H1 (cell line): Measurements from ENCODE around the gene TLK2. TPM values are rescaled to one million over a fixed set of nuclear protein-coding genes. Genes with fewer than 3 reads are reported as not detected.

ENCODE experiments used
- CTCF ChIA-PET: fragments of 300-600 bp; sonication (Branson Sonifier 250); formaldehyde crosslinking; loops from one replicate; lab custom pipeline; 2021; ENCODE audit not compliant: partially characterized antibody; lab: Charles Lee
- POLR2A ChIA-PET: fragments of 300-600 bp; sonication (Branson Sonifier 250); formaldehyde crosslinking; loops from one replicate; lab custom pipeline; 2021; ENCODE audit warnings: inconsistent platforms; ENCODE audit not compliant: partially characterized antibody; lab: Charles Lee
- DNase-seq, 2 experiments: peaks; one replicate each; pipeline versions ENCODE4 v3.0.0 to v3.0.0-alpha.2; 2010 to 2022; ENCODE audit warnings: low spot score in 2 of 2, low read depth in 1 of 2, mixed read lengths in 1 of 2
- FAIRE-seq: peaks from 2 replicates; lab custom pipeline; 2011; peaks lifted over from hg19 to GRCh38; lab: Jason Lieb, UNC
- H2AFZ ChIP-seq: 2 replicates; pipeline ENCODE4 v1.8.1; 2012; ENCODE audit warnings: low read length, inconsistent platforms
- H2AK5ac ChIP-seq: 2 replicates; pipeline ENCODE4 v1.6.1; 2013; ENCODE audit warnings: low read depth, low read length
- H2BK120ac ChIP-seq: replicated peaks from 2 replicates; pipeline ENCODE3; 2013; ENCODE audit warnings: low read depth, low read length, inconsistent platforms
- H2BK12ac ChIP-seq: 2 replicates; pipeline ENCODE4 v1.6.1; 2013; ENCODE audit warnings: low read depth, low read length
- H2BK15ac ChIP-seq: 2 replicates; pipeline ENCODE4 v1.6.1; 2013; ENCODE audit warnings: low read length
- H2BK20ac ChIP-seq: 2 replicates; pipeline ENCODE4 v1.6.1; 2013; ENCODE audit warnings: low read length
- H2BK5ac ChIP-seq: 2 replicates; pipeline ENCODE4 v1.6.1; 2013; ENCODE audit warnings: low read depth, low read length
- H3K14ac ChIP-seq: 2 replicates; pipeline ENCODE4 v1.6.1; 2013; ENCODE audit warnings: inconsistent platforms; ENCODE audit not compliant: insufficient read length
- H3K18ac ChIP-seq: 2 replicates; pipeline ENCODE4 v1.6.1; 2013; ENCODE audit warnings: low read length; ENCODE audit errors: extremely low read depth
- H3K23ac ChIP-seq: 2 replicates; pipeline ENCODE4 v1.6.1; 2013; ENCODE audit warnings: inconsistent platforms; ENCODE audit not compliant: insufficient read length
- H3K23me2 ChIP-seq: 2 replicates; pipeline ENCODE4 v1.6.1; 2013; ENCODE audit warnings: low read depth, low read length
- H3K27ac ChIP-seq: 2 replicates; pipeline ENCODE4 v1.6.1; 2011; ENCODE audit warnings: low read depth, low read length, inconsistent platforms
- H3K27me3 ChIP-seq, 4 experiments: replicated peaks in 1 of 4; 1 replicate in 1 of 4; 2 replicates in 3 of 4; pipeline versions ENCODE4 v1.6.1 to v1.8.1; 2011 to 2013; ENCODE audit warnings: low read length in 3 of 4, mild to moderate bottlenecking in 3 of 4, inconsistent platforms in 2 of 4, mixed read lengths in 2 of 4, moderate library complexity in 1 of 4; ENCODE audit not compliant: control insufficient read depth in 3 of 4, insufficient read depth in 3 of 4; ENCODE audit errors: extremely low read depth in 1 of 4
- H3K36me3 ChIP-seq, 4 experiments: 2 replicates each; pipeline versions ENCODE4 v1.6.1 to v1.8.1; 2011 to 2013; ENCODE audit warnings: mild to moderate bottlenecking in 4 of 4, low read length in 3 of 4, moderate library complexity in 2 of 4, control low read depth in 1 of 4, inconsistent platforms in 1 of 4; ENCODE audit not compliant: insufficient read depth in 4 of 4, control insufficient read depth in 2 of 4
- H3K4ac ChIP-seq: replicated peaks from 2 replicates; pipeline ENCODE3; 2013; ENCODE audit warnings: low read length, low read depth, mixed read lengths, inconsistent platforms; ENCODE audit not compliant: insufficient read length
- H3K4me1 ChIP-seq, 4 experiments: replicated peaks in 1 of 4; 1 replicate in 1 of 4; 2 replicates in 3 of 4; pipeline versions ENCODE4 v1.6.1 to v1.8.1; 2011 to 2013; ENCODE audit warnings: low read length in 3 of 4, inconsistent platforms in 2 of 4, mixed read lengths in 1 of 4; ENCODE audit not compliant: insufficient read depth in 4 of 4, control insufficient read depth in 3 of 4
- H3K4me2 ChIP-seq, 2 experiments: 2 replicates each; pipeline versions ENCODE4 v1.6.1 to v1.8.1; 2011 to 2013; ENCODE audit warnings: low read depth in 2 of 2, low read length in 2 of 2, control low read depth in 1 of 2, inconsistent platforms in 1 of 2, mild to moderate bottlenecking in 1 of 2; ENCODE audit not compliant: insufficient read depth in 1 of 2
- H3K4me3 ChIP-seq, 4 experiments: fragments of 200-600, 300-600 bp in 1 of 4; sonication (generic), shearing (Covaris generic), sonication (Bioruptor Twin) in 1 of 4; 2 replicates each; pipeline versions ENCODE4 v1.5.1 to v1.8.1; 2011 to 2016; ENCODE audit warnings: low read length in 4 of 4, low read depth in 3 of 4, control low read depth in 2 of 4, inconsistent platforms in 2 of 4, mild to moderate bottlenecking in 2 of 4, mixed read lengths in 1 of 4, moderate library complexity in 1 of 4; ENCODE audit not compliant: insufficient read depth in 2 of 4; ENCODE audit errors: extremely low read depth in 1 of 4
- H3K56ac ChIP-seq: replicated peaks from 2 replicates; pipeline ENCODE3; 2013; ENCODE audit warnings: low read depth, mild to moderate bottlenecking, mixed read lengths, low read length, inconsistent platforms; ENCODE audit not compliant: insufficient read length
- H3K79me1 ChIP-seq: 2 replicates; pipeline ENCODE4 v1.6.1; 2013; ENCODE audit warnings: low read depth, low read length, control low read depth
- H3K79me2 ChIP-seq, 2 experiments: 2 replicates each; pipeline versions ENCODE4 v1.6.1 to v1.8.1; 2012 to 2013; ENCODE audit warnings: low read length in 2 of 2, mild to moderate bottlenecking in 2 of 2, inconsistent platforms in 1 of 2; ENCODE audit not compliant: insufficient read depth in 2 of 2, control insufficient read depth in 1 of 2
- H3K9ac ChIP-seq, 4 experiments: replicated peaks in 1 of 4; 1 replicate in 1 of 4; 2 replicates in 3 of 4; pipeline versions ENCODE4 v1.6.1 to v1.8.1; 2011 to 2013; ENCODE audit warnings: low read depth in 3 of 4, low read length in 3 of 4, control low read depth in 2 of 4, mild to moderate bottlenecking in 2 of 4, moderate library complexity in 2 of 4, inconsistent platforms in 1 of 4; ENCODE audit errors: extremely low read depth in 1 of 4
- H3K9me3 ChIP-seq, 2 experiments: 2 replicates each; pipeline versions ENCODE4 v1.6.1 to v1.8.1; 2012 to 2013; ENCODE audit warnings: mild to moderate bottlenecking in 2 of 2, moderate library complexity in 2 of 2, control low read depth in 1 of 2, inconsistent platforms in 1 of 2, low read depth in 1 of 2, low read length in 1 of 2, mixed read lengths in 1 of 2; ENCODE audit not compliant: insufficient read depth in 2 of 2
- H4K20me1 ChIP-seq, 2 experiments: replicated peaks in 1 of 2; 2 replicates each; pipeline versions ENCODE3 to v1.8.1; 2011 to 2013; ENCODE audit warnings: inconsistent platforms in 2 of 2, low read length in 2 of 2, mild to moderate bottlenecking in 1 of 2; ENCODE audit not compliant: insufficient read depth in 2 of 2, control insufficient read depth in 1 of 2
- H4K5ac ChIP-seq: 2 replicates; pipeline ENCODE4 v1.6.1; 2013; ENCODE audit warnings: low read length, low read depth, mixed read lengths, inconsistent platforms; ENCODE audit not compliant: insufficient read length
- H4K8ac ChIP-seq: 2 replicates; pipeline ENCODE4 v1.8.0; 2013; ENCODE audit warnings: mild to moderate bottlenecking, moderate library complexity, low read length, inconsistent platforms; ENCODE audit not compliant: insufficient read depth; ENCODE audit errors: extremely low read depth
- H4K91ac ChIP-seq: replicated peaks from 2 replicates; pipeline ENCODE3; 2013; ENCODE audit warnings: low read length, mixed read lengths, inconsistent platforms; ENCODE audit not compliant: insufficient read length
- BRCA1 ChIP-seq: IDR thresholded peaks from 2 replicates; pipeline ENCODE4 v1.6.1; 2012; ENCODE audit warnings: low read depth, low read length, improper control_type of control experiment
- CBX8 ChIP-seq: fragments of 300-800, 300-1000 bp; sonication (generic); IDR thresholded peaks from 2 replicates; pipeline ENCODE4 v1.7.1; 2016; ENCODE audit warnings: low read depth, low read length, borderline replicate concordance
- CHD2 ChIP-seq: IDR thresholded peaks from 2 replicates; pipeline ENCODE4 v1.6.1; 2012; ENCODE audit warnings: low read length, improper control_type of control experiment
- EZH2 ChIP-seq: fragments of 200-600 bp; sonication (generic); IDR thresholded peaks from 2 replicates; pipeline ENCODE4 v1.7.1; 2012; ENCODE audit warnings: low read depth, mild to moderate bottlenecking, moderate library complexity, low read length, inconsistent platforms; ENCODE audit not compliant: severe bottlenecking
- FOSL1 ChIP-seq: IDR thresholded peaks from 2 replicates; pipeline ENCODE4 v1.6.1; 2011; ENCODE audit warnings: mild to moderate bottlenecking, low read depth, low read length, moderate library complexity; ENCODE audit not compliant: insufficient read depth
- HDAC6 ChIP-seq: IDR thresholded peaks from one replicate; pipeline ENCODE4 v1.7.1; 2012; ENCODE audit warnings: low read depth, mild to moderate bottlenecking, inconsistent platforms, low read length, moderate library complexity
- KDM4A ChIP-seq: IDR thresholded peaks from one replicate; pipeline ENCODE4 v1.7.1; 2012; ENCODE audit warnings: low read depth, mild to moderate bottlenecking, moderate library complexity, low read length, inconsistent platforms; ENCODE audit not compliant: severe bottlenecking
- NANOG ChIP-seq: IDR thresholded peaks from 2 replicates; pipeline ENCODE4 v1.6.1; 2011; ENCODE audit warnings: low read length, low read depth, mild to moderate bottlenecking, inconsistent platforms; ENCODE audit not compliant: insufficient read depth, poor library complexity, severe bottlenecking
- RAD21 ChIP-seq, 2 experiments: IDR thresholded peaks in 1 of 2; conservative IDR thresholded peaks in 1 of 2; 2 replicates each; pipeline ENCODE4 v1.6.1; 2011; ENCODE audit warnings: low read depth in 2 of 2, low read length in 2 of 2, improper control_type of control experiment in 1 of 2, inconsistent platforms in 1 of 2, mild to moderate bottlenecking in 1 of 2, moderate library complexity in 1 of 2
- SRF ChIP-seq: IDR thresholded peaks from 2 replicates; pipeline ENCODE4 v1.6.1; 2011; ENCODE audit warnings: mild to moderate bottlenecking, low read depth, low read length, moderate library complexity
- TAF7 ChIP-seq: optimal IDR thresholded peaks from 2 replicates; pipeline ENCODE3; 2011; ENCODE audit warnings: low read depth, mild to moderate bottlenecking, inconsistent platforms, low read length, moderate library complexity, borderline replicate concordance
- ZNF274 ChIP-seq: IDR thresholded peaks from 2 replicates; pipeline ENCODE4 v1.7.0; 2012; ENCODE audit warnings: low read length, borderline replicate concordance; ENCODE audit errors: extremely low read depth
- WGBS, 2 experiments: shearing (Covaris generic) in 1 of 2; methylation state at CpG; one replicate each; pipeline versions ENCODE4 v1.1.6 to v1.1.7; 2013 to 2015; ENCODE audit warnings: low lambda C conversion rate in 2 of 2, mixed read lengths in 2 of 2, inconsistent platforms in 1 of 2, low coverage in 1 of 2, missing lambda C conversion rate in 1 of 2; ENCODE audit not compliant: insufficient replicate concordance in 2 of 2, insufficient coverage in 1 of 2, insufficient read length in 1 of 2; ENCODE audit errors: extremely low coverage in 1 of 2, missing lambda C conversion rate in 1 of 2; 5-methylcytosine and 5-hydroxymethylcytosine counted together
- polyA plus RNA-seq, 7 experiments: library from polyadenylated mRNA; depleted of rRNA in 3 of 7; stranded (reverse) in 5 of 7; unstranded in 2 of 7; fragments of >200 nt in 5 of 7; fragments of 200-250 nt in 2 of 7; gene quantifications; 1 replicate in 5 of 7; 2 replicates in 1 of 7; 4 replicates in 1 of 7; pipeline versions ENCODE4 v1.2.1 to v1.2.3, GENCODE V29; 2011 to 2013; ENCODE audit warnings: missing spikeins in 2 of 7, mixed read lengths in 2 of 7
- total RNA-seq: library from RNA; stranded (reverse); fragmentation: NEBNext Ultra II Directional; extraction: Animal tissue kit (Norgen Biotek cat#: 25700); gene quantifications from 2 replicates; pipeline ENCODE4 v1.2.1, GENCODE V29; 2021

Gene TLK2
- total and polyA plus RNA-seq, 2 of the 8 experiments (the other 6 are each of a cell fraction or from before 2014, with no cell fraction given): 43.1 to 59.9 TPM

DNA sequence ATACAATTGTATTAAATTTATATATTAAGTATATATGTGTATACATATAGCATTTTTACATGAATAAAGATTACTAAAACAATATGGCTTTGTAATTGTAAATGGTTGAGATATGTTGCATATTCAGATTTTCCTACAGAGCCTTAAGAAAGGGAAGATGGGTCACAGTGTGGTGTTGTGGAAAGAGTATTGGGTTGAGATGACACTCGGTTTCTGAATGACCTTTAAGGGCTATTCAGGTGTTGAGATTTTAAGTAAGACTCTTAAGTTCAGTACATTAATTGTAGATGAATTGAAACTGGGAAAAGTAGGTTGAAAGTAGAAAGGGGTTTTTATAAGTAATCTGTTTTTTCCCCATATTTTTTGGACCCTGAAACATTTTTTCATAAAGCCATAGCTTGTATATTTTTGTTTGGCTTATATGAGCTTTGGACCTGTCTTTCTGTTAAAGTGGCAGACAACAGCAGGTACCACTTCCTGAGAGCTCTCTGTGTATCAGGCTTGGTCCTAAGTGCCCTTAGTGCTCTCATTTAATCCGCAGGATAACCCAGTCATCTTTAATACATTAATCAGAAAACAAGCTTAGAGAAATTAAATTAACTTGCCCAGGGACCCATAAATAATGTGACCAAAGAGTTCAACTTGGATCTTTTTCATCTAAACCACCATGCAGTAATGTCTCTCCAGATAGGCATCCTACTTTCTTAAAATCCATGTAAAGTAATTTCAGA, 100.3 kb downstream of the TLK2 start:
- Histone ChIP-seq H4K91ac (no peak overlapping the region), H2BK15ac (no peak overlapping the region), H4K5ac (no peak overlapping the region), H3K9me3 (no peaks in the 10 kb centered on the region), H3K27me3 (no peaks in the 10 kb centered on the region), H3K9ac (no peak overlapping the region), H3K36me3 (peaks cover 2 to 49% (median 6%) of the 10 kb centered on the region in 4 experiments; a peak in 5 of 8 replicates), H2AK5ac (no peak overlapping the region), H3K4me2 (no peak overlapping the region), H3K4me1 (no peaks in the 10 kb centered on the region), H3K56ac (no peak overlapping the region), H3K4ac (no peak overlapping the region), H3K79me2 (no peaks in the 10 kb centered on the region), H3K18ac (no peak overlapping the region), H3K4me3 (no peak overlapping the region), H2AFZ (no peak overlapping the region), H2BK5ac (no peak overlapping the region), H3K14ac (no peak overlapping the region), H2BK120ac (no peak overlapping the region), H4K8ac (no peak overlapping the region), H2BK12ac (no peak overlapping the region), H3K23ac (no peak overlapping the region), H3K27ac (no peak overlapping the region), H3K79me1 (no peaks in the 10 kb centered on the region), H3K23me2 (no peaks in the 10 kb centered on the region), H2BK20ac (no peak overlapping the region), H4K20me1 (no peaks in the 10 kb centered on the region)
- ChIA-PET CTCF (interaction anchor here (0.8 kb wide), 1 partner anchor 13 kb away, joined by 4 read pairs; no protein-coding TSS in a partner anchor), POLR2A (interaction anchor here (1.0 to 1.1 kb wide), 2 partner anchors 8 to 156 kb away, joined by 3 read pairs; no protein-coding TSS in a partner anchor)
- WGBS, 2 experiments: 100% methylated on average over 2 of the region's 2 CpGs; no CpG with 5 or more reads in 1 of the 2 experiments
- DNase-seq (no peak), FAIRE-seq (no peak)
- TF ChIP-seq TAF7 (no peak), KDM4A (no peak), ZNF274 (no peak), SRF (no peak), EZH2 (no peak), CBX8 (no peak), FOSL1 (no peak), RAD21 (IDR thresholded peaks at IDR 0.05 in 1 of 2, conservative IDR thresholded peaks at IDR 0.05 in 1 of 2; ENCODE audit: low read depth in 2 of 2, low read length in 2 of 2) (no peak), CHD2 (no peak), HDAC6 (no peak), BRCA1 (no peak), NANOG (no peak)
